Measurements from ENCODE around the gene GFAP. TPM values are rescaled to one million over a fixed set of nuclear protein-coding genes. Genes with fewer than 3 reads are reported as not detected.

Gene GFAP
- total and polyA plus RNA-seq, 3 donors from 2014 or later, result 0.55 to 0.91 (median 0.62) TPM

GRCh38 chr17:44887971-44888954 lies 27.0 kb downstream of the GFAP start:
- intact Hi-C loops (cut with DNase I; ENCODE audit: low total_unique reads), result no loop called here
- H3K36me3 ChIP-seq (ENCODE audit: low read depth, missing control alignments), result no peaks in the 10 kb centered on the region

GRCh38 chr17:44887016-44887415 lies 28.3 kb downstream of the GFAP start:
- Histone ChIP-seq H3K4me1 (peaks cover 8% of the 10 kb centered on the region), H3K27ac (no peak overlapping the region), H3K36me3 (ENCODE audit: low read depth, missing control alignments) (no peaks in the 10 kb centered on the region), H3K27me3 (no peaks in the 10 kb centered on the region), H3K9me3 (no peaks in the 10 kb centered on the region), H3K4me3 (no peak overlapping the region)
- intact Hi-C loops (cut with DNase I; ENCODE audit: low total_unique reads), result no loop called here
- no peak for TF ChIP-seq CTCF (IDR thresholded peaks at IDR 0.05)
- no peak for TF ChIP-seq POLR2A (IDR thresholded peaks at IDR 0.05)
- WGBS, 2 donors, result 77 to 78% methylated on average over 1 of the region's 1 CpG
- no peak for DNase-seq

More at GRCh38 chr17:44887971-44888954, 27.0 kb downstream of the GFAP start:
- no peak for DNase-seq
- TF ChIP-seq CTCF (IDR thresholded peaks at IDR 0.05), result no peak
- TF ChIP-seq POLR2A (IDR thresholded peaks at IDR 0.05), result no peak
- WGBS, 2 donors, result 80% methylated on average over 10 of the region's 10 CpGs
- no peaks in the 10 kb centered on the region for H3K9me3 ChIP-seq
- no peak overlapping the region for H3K27ac ChIP-seq
- H3K27me3 ChIP-seq, result no peaks in the 10 kb centered on the region
- H3K4me1 ChIP-seq, result peaks cover 8% of the 10 kb centered on the region
- H3K4me3 ChIP-seq, result no peak overlapping the region

- no peak for TF ChIP-seq POLR2A (IDR thresholded peaks at IDR 0.05)
- no peak for TF ChIP-seq CTCF (IDR thresholded peaks at IDR 0.05)
- no peaks in the 10 kb centered on the region for H3K9me3 ChIP-seq
- H3K27me3 ChIP-seq, result no peaks in the 10 kb centered on the region
- no peak overlapping the region for H3K4me3 ChIP-seq
- peaks cover 8% of the 10 kb centered on the region for H3K4me1 ChIP-seq
- no peak overlapping the region for H3K27ac ChIP-seq
- intact Hi-C loops (cut with DNase I; ENCODE audit: low total_unique reads), result no loop called here
- DNase-seq, result no peak
- no peaks in the 10 kb centered on the region for H3K36me3 ChIP-seq (ENCODE audit: low read depth, missing control alignments)
- WGBS, 2 donors, result 34 to 49% methylated on average over 2 of the region's 2 CpGs
Observed at GRCh38 chr17:44884941-44885340, 30.4 kb downstream of the GFAP start.

- no peak for TF ChIP-seq POLR2A (IDR thresholded peaks at IDR 0.05)
- TF ChIP-seq CTCF (IDR thresholded peaks at IDR 0.05), result no peak
- Histone ChIP-seq H3K27ac (no peak overlapping the region), H3K9me3 (no peaks in the 10 kb centered on the region), H3K27me3 (no peaks in the 10 kb centered on the region), H3K36me3 (ENCODE audit: low read depth, missing control alignments) (no peaks in the 10 kb centered on the region), H3K4me3 (no peak overlapping the region), H3K4me1 (no peaks in the 10 kb centered on the region)
- WGBS, 2 donors, result 89% methylated on average over 4 of the region's 4 CpGs
- intact Hi-C loops (cut with DNase I; ENCODE audit: low total_unique reads), result no loop called here
- DNase-seq, result no peak
Observed at GRCh38 chr17:44881145-44881544, 34.2 kb downstream of the GFAP start.

Data from testis (tissue), 3 donors.